22Rv1 (cell line): ENCODE data around the gene XYLB.

Experiments
- ZFX ChIP-seq: fragments of 450-650 bp; IDR thresholded peaks from 2 replicates; pipeline ENCODE4 v1.6.1; 2017; ENCODE audit warnings: antibody characterized with exemption, borderline replicate concordance
- TF ChIP-seq, protein P1 (sequence below): fragments of 450-650 bp; IDR thresholded peaks from 2 replicates; pipeline ENCODE4 v1.5.1; 2017; ENCODE audit warnings: mild to moderate bottlenecking

GRCh38 chr3:38421679-38422336, 75.2 kb downstream of the XYLB start:
- TF ChIP-seq, protein P1, sequence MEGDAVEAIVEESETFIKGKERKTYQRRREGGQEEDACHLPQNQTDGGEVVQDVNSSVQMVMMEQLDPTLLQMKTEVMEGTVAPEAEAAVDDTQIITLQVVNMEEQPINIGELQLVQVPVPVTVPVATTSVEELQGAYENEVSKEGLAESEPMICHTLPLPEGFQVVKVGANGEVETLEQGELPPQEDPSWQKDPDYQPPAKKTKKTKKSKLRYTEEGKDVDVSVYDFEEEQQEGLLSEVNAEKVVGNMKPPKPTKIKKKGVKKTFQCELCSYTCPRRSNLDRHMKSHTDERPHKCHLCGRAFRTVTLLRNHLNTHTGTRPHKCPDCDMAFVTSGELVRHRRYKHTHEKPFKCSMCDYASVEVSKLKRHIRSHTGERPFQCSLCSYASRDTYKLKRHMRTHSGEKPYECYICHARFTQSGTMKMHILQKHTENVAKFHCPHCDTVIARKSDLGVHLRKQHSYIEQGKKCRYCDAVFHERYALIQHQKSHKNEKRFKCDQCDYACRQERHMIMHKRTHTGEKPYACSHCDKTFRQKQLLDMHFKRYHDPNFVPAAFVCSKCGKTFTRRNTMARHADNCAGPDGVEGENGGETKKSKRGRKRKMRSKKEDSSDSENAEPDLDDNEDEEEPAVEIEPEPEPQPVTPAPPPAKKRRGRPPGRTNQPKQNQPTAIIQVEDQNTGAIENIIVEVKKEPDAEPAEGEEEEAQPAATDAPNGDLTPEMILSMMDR = no peak
- TF ChIP-seq ZFX = no peak
